Superior temporal gyrus (tissue), 1 donor: Measurements from ENCODE around the gene CABYR.

Experiments
- DNase-seq: peaks from one replicate; pipeline ENCODE4 v3.0.0-alpha.2; 2016; ENCODE audit errors: extremely low spot score

CABYR gene, protein sequence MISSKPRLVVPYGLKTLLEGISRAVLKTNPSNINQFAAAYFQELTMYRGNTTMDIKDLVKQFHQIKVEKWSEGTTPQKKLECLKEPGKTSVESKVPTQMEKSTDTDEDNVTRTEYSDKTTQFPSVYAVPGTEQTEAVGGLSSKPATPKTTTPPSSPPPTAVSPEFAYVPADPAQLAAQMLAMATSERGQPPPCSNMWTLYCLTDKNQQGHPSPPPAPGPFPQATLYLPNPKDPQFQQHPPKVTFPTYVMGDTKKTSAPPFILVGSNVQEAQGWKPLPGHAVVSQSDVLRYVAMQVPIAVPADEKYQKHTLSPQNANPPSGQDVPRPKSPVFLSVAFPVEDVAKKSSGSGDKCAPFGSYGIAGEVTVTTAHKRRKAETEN

DNA sequence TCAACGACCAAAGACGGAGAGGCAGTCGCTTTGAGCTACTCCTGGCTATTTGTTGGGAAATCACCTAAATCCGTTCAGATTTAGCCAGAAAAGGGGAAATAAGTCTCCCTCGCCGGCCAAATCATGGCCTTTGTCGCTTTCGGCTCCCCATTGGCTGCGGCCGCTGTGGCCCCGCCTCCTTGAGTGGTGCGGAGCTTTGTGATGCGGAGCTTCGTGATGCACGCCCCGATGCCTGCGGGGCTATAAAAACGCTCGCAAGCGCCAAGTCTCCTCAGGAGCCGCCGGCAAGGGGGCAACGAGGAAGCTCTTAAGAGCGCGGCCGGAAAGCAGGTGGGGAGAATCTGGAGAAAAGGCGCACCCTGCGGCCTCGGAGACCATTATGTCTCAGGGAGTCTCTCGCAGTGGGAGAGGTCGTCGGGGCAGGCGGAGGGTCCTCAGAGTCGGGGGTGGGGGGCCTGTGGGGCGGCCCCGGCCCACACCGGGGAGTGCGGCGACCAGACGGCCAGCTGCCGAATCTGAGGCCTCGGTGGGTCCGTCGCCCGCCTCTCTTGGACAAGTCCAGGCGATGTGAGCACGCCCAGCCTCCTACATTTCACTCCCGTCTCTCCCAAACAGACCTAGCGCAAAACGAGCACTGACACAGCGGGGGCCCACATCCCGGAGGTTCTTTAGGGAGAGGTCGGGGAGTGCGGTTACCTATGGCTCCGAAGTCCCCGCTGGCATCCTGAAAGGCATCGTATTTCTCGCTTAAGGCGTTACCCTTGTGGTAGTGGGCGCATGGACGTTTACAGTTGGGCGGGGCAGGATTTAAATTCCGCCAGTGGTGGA is at the start of gene CABYR:
Gene CABYR (plus strand): TSS at position 274 of the 828 bp plus-strand sequence. CDS start 4,053 bp downstream, outside the sequence.
- DNase-seq, result peak; percentile 91

GRCh38 chr18:24089076-24089475 is 49.8 kb upstream of the CABYR start:
- peak; percentile 42 for DNase-seq

DNA sequence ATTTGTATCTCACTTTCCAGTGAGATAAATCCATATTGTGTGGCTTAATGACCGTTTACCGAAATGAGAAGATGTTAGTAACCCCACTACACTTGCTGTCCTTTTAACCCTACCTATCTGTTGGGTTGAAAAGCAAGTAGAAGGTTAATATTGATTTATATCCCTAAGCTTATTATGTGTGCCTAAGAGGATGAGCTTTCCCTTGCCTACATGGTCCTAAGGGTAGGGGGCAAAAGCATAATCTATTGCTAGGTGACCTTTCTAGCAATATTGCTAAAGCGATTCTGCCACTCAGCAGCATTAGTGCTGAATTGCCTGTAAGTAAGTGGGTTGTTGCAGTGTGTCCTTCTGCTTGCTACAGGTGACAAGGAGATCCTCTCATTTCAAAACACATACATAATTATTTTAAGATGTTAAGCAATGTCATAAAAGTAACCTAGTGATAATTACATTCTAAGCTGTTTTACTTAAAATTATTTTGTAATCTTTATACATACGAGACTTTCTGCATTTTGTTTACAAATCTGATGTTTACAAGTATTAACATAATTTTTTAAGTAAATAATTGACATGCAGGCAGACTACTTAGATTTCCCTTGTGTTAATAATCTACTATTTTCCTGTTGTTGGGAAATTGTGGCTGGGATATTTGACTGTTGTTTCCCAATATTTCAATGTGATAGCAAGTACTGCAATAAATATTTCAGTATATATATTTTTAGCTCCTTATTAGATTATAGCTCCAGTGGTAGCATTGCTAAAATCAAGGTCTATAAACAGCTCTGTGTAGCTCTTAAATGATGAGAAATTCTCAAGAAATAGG is 49.1 kb upstream of the CABYR start:
- DNase-seq, result no peak

GRCh38 chr18:24090876-24091275 is 48.0 kb upstream of the CABYR start:
- no peak for DNase-seq

DNA sequence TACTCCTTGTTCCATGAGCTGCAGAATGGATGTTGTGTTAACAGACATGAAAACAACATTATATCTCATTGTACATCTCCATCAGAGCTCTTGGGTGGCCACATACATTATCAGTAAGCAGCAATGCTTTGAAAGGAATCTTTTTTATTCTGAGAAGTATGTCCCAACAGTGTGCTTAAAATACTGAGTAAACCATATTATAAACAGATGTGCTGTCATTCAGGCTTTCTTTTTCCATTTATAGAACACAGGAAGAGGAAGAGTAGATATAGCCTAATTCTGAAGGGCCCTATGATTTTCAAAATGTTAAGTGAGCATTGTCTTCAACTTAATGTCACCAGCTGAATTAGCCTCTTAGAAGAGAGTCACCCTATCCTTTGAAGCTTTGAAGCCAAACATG is 44.3 kb upstream of the CABYR start:
- DNase-seq, result no peak

DNA sequence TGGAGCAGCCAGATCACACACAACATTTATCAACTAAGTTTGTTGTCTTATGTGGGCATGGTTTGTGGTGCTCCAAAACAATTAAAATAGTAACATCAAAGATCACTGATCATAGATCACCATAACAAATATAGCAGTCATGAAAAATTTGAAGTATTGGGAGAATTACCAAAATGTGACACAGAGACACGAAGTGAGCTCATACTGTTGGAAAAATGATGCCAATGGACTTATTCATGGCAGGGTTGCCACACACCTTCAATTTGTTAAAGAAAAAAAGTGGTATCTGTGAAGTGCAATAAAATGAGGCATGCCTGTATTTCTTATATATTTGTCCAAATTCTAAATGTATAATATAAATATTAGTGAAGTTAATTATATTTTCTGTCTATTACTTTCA is 42.9 kb upstream of the CABYR start:
- DNase-seq, result no peak

- DNase-seq, result no peak
These were observed 35.4 kb upstream of the CABYR start for GRCh38 chr18:24103320-24104021.

DNA sequence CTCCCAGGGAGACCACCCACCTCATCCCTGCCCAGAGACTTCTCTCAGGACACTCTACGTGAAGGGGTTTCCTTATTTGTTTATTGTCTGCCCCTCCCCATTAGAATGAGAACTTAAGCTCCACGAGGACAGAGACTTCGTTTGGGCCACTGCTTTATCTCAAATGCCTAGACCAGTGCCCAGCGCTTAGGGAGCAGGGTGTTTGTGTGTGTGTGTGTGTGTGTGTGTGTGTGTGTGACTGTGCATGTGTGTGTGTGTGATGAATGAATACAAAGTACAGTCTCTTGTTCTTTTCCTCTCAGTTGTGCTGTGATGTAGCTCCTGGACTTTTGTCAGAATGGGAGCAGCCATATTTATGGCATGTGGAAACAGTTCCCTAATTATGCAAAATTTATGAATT is 34.4 kb upstream of the CABYR start:
- DNase-seq, result no peak

DNA sequence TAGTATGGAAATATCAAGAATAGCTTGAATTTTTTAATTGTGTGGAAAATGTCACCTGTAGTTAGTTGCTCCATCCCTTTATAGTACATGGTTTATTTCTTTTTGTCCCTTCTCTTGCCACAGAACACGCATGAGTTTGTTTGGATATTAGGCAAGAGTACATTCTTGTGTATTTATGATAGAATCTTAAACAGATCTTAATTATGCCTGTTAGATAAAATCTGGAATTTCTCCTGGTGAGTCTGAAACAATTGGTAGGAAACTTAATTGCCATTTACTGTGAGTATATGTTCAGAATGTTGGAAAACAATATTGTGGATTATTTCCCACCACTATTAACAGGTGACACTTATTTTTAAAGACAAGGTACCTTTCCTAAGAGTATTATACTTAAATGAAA is 30.2 kb upstream of the CABYR start:
- DNase-seq, result no peak

DNA sequence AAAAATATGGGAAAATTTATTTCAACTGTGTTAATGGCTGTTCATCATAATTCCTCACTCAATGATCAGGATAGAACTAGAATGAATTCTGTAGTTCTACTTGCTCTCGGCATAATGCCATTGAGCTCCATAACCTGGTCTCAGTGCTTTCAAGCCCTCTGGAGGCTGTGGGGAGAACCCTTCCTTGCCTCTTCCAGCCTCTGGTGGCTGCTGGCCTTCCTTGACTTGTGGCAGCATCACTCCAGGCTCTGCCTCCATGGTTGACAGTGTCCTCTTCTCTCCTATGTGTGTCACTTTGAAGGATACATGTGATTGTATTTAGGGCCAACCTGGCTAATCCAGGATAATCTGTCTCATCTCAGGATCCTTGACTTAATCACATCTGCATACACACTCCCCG is 26.9 kb upstream of the CABYR start:
- no peak for DNase-seq

- DNase-seq, result no peak
These were observed 26.4 kb upstream of the CABYR start for GRCh38 chr18:24112464-24112863.

- no peak for DNase-seq
These were observed 25.8 kb upstream of the CABYR start for GRCh38 chr18:24112874-24113615.

DNA sequence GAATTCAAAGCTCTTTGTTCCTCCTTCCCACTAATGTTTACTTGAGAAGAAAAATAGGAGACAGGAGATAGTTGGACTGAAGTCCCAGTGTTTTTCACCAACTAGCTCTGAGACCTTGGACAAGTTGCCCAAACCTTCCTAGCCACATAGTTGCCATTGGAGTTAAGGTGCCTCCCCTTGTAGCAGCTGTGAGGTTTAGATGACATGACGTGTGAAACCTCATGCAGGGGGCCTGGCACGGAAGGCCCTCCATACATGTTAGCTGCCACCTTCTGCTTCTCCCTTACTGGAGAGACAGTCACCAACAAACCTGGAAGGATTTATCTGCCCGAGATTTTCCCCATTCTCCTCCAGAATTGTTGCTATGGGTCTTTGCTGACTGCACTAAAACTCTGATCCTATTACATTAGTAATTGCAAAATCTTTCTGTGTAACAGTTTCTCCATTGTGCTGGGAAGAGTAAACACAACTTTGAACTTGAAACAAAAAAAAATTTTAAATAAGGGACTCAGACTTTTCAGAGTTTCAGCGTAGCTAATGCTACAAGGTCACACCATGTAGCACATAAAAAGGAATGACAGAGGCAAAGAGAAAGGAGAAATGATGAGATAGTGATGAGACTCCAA is 23.8 kb upstream of the CABYR start:
- no peak for DNase-seq

GRCh38 chr18:24115628-24116027 is 23.2 kb upstream of the CABYR start:
- no peak for DNase-seq

- peak; percentile 91 for DNase-seq
These were observed 19.9 kb upstream of the CABYR start for GRCh38 chr18:24118750-24119577.

GRCh38 chr18:24120676-24121075 is 18.2 kb upstream of the CABYR start:
- DNase-seq, result no peak

DNA sequence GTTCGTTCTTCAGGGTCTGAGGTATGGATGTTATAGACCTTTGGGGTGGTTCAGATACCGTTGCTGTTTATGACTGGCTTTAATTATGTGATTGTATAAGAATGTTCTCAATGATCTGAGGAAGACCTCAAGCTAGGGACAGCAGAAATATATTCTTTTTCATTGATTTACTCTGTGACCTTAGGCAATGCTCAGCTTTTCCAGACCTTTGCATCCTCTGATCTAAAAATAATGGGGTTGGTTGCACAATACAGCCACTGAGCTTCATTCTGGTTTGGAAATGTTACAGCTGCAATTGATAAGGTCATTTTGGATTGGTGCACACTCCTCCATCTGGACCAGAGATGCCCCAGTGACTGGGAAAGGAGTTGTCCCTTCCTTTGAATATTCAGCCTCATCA is 17.2 kb upstream of the CABYR start:
- no peak for DNase-seq

- no peak for DNase-seq
These were observed 12.5 kb upstream of the CABYR start for GRCh38 chr18:24126155-24126961.

DNA sequence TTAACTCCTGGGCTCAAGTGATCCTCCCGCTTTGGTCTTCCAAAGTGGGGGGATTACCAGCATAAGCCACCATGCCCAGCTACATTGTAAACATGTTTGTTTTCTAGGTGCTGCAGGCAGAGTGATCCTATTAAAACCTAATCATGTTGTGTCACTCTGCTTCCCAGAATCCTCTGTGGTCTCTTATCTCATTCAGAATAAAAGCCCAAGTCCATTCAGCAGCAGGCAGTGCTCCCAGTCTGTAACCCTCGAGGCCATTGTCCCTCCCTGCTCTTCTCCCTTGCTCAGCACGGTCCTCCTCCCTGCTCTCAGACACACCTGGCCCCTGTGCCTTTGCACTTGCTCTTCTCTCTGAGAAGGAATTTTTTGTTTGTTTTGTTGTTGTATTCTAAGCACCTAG is 11.1 kb upstream of the CABYR start:
- no peak for DNase-seq
